Parathyroid adenoma (tissue), 2 donors: ENCODE results near the gene FILIP1.

ENCODE experiments used
- H2AFZ ChIP-seq: fragments of 300-600 bp; sonication (generic); one replicate; pipeline ENCODE4 v1.7.0; 2017; ENCODE audit warnings: antibody characterized with exemption, mild to moderate bottlenecking
- H3K27ac ChIP-seq: fragments of 300-600 bp; sonication (generic); one replicate; pipeline ENCODE4 v1.7.0; 2017
- H3K27me3 ChIP-seq: fragments of 300-600 bp; sonication (generic); one replicate; pipeline ENCODE4 v1.7.0; 2017; ENCODE audit warnings: low read length; ENCODE audit not compliant: control insufficient read depth, insufficient read depth
- H3K36me3 ChIP-seq: fragments of 300-600 bp; sonication (generic); one replicate; pipeline ENCODE4 v1.7.0; 2017; ENCODE audit warnings: low read length; ENCODE audit not compliant: control insufficient read depth, insufficient read depth
- H3K4me1 ChIP-seq: fragments of 300-600 bp; sonication (generic); one replicate; pipeline ENCODE4 v1.7.0; 2017; ENCODE audit warnings: control low read depth
- H3K4me2 ChIP-seq: fragments of 300-600 bp; sonication (generic); one replicate; pipeline ENCODE4 v1.7.0; 2017; ENCODE audit warnings: low read length
- H3K4me3 ChIP-seq: fragments of 300-600 bp; sonication (generic); one replicate; pipeline ENCODE4 v1.7.0; 2017; ENCODE audit warnings: low read depth, low read length
- H3K79me2 ChIP-seq: fragments of 300-600 bp; sonication (generic); one replicate; pipeline ENCODE4 v1.7.0; 2017; ENCODE audit warnings: control low read depth
- H3K9ac ChIP-seq: fragments of 300-600 bp; sonication (generic); one replicate; pipeline ENCODE4 v1.7.0; 2017; ENCODE audit warnings: mild to moderate bottlenecking
- H3K9me3 ChIP-seq: fragments of 300-600 bp; sonication (generic); one replicate; pipeline ENCODE4 v1.7.0; 2017; ENCODE audit warnings: low read length; ENCODE audit not compliant: control insufficient read depth
- TF ChIP-seq, protein P1 (sequence below): fragments of 300-600 bp; sonication (generic); IDR thresholded peaks from one replicate; pipeline ENCODE4 v1.7.0; 2017; ENCODE audit warnings: antibody characterized with exemption, mild to moderate bottlenecking
- donor health status: primary hyperparathyroidism.

The FILIP1 gene

DNA sequence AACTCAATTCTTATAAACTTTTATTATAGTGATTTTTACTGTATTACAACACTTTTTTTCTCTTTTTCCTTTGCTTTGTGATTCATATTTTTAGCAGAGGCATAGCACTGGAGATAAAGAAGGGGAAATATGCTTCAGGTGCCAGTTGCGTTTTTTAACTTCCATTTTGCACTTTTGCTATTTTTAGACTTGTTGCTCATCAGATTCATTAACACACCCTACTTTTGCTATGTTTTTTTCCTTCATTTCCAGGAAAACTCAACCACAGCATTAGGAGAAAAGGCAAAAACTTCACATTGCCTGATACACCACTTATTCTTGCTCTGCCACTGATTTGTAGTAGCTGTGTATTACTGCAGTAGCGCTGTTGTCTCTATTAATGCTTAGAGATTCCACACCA, 201.0 kb downstream of the FILIP1 start:
- Histone ChIP-seq H3K4me1 (peaks cover 4% of the 10 kb centered on the region), H3K4me2 (no peak overlapping the region), H3K79me2 (no peaks in the 10 kb centered on the region), H3K27ac (no peak overlapping the region), H3K9ac (no peak overlapping the region), H2AFZ (no peak overlapping the region), H3K27me3 (no peaks in the 10 kb centered on the region), H3K4me3 (no peak overlapping the region), H3K36me3 (no peaks in the 10 kb centered on the region), H3K9me3 (no peaks in the 10 kb centered on the region)
- TF ChIP-seq, protein P1, sequence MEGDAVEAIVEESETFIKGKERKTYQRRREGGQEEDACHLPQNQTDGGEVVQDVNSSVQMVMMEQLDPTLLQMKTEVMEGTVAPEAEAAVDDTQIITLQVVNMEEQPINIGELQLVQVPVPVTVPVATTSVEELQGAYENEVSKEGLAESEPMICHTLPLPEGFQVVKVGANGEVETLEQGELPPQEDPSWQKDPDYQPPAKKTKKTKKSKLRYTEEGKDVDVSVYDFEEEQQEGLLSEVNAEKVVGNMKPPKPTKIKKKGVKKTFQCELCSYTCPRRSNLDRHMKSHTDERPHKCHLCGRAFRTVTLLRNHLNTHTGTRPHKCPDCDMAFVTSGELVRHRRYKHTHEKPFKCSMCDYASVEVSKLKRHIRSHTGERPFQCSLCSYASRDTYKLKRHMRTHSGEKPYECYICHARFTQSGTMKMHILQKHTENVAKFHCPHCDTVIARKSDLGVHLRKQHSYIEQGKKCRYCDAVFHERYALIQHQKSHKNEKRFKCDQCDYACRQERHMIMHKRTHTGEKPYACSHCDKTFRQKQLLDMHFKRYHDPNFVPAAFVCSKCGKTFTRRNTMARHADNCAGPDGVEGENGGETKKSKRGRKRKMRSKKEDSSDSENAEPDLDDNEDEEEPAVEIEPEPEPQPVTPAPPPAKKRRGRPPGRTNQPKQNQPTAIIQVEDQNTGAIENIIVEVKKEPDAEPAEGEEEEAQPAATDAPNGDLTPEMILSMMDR = no peak

DNA sequence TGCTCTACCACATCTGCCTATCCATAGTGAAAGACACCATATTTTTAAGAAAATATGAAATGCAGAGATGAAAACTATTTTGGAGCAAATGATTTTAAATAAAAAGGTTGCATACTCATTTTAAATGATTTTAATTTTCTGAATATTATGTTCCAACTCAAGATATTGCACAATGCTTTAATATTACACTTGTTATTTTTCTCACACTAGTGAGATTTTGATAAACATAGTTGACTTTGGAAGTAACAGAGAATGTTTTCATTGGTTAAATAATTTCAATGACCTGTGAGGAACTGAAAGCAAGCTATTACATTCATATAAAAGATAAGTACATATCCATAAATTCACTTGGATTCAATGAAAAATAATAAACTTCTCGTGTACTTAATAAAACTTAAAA, 201.9 kb downstream of the FILIP1 start:
- H3K27me3 ChIP-seq = no peaks in the 10 kb centered on the region
- no peak overlapping the region for H3K4me2 ChIP-seq
- no peaks in the 10 kb centered on the region for H3K9me3 ChIP-seq
- H2AFZ ChIP-seq = no peak overlapping the region
- H3K4me3 ChIP-seq = no peak overlapping the region
- H3K79me2 ChIP-seq = no peaks in the 10 kb centered on the region
- no peaks in the 10 kb centered on the region for H3K36me3 ChIP-seq
- peaks cover 4% of the 10 kb centered on the region for H3K4me1 ChIP-seq
- H3K27ac ChIP-seq = no peak overlapping the region
- no peak overlapping the region for H3K9ac ChIP-seq
- TF ChIP-seq, protein P1 = no peak

DNA sequence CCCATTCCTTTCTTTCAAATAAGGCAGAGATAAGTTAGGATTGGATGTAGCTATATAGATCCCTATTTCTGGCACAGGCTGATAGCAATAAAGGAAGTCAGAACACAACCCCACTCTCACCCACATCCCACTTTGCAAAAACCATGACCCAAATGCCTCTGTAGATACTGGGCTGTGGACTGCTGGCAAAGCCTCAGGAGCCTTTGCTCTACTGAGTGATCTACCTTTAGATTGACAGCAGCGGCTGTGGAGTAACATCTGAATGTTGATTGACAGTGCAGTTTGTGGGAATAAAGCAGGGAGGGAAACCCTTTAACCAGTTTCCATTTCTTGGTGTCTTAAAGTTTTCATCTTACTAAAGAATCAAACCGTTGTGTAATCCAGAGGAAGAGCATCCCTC, 202.3 kb downstream of the FILIP1 start:
- no peak overlapping the region for H3K4me3 ChIP-seq
- no peak overlapping the region for H3K9ac ChIP-seq
- H3K4me2 ChIP-seq = no peak overlapping the region
- no peak overlapping the region for H2AFZ ChIP-seq
- H3K27ac ChIP-seq = no peak overlapping the region
- H3K79me2 ChIP-seq = no peaks in the 10 kb centered on the region
- H3K4me1 ChIP-seq = peaks cover 4% of the 10 kb centered on the region
- H3K27me3 ChIP-seq = no peaks in the 10 kb centered on the region
- H3K9me3 ChIP-seq = no peaks in the 10 kb centered on the region
- TF ChIP-seq, protein P1 = no peak
- no peaks in the 10 kb centered on the region for H3K36me3 ChIP-seq

DNA sequence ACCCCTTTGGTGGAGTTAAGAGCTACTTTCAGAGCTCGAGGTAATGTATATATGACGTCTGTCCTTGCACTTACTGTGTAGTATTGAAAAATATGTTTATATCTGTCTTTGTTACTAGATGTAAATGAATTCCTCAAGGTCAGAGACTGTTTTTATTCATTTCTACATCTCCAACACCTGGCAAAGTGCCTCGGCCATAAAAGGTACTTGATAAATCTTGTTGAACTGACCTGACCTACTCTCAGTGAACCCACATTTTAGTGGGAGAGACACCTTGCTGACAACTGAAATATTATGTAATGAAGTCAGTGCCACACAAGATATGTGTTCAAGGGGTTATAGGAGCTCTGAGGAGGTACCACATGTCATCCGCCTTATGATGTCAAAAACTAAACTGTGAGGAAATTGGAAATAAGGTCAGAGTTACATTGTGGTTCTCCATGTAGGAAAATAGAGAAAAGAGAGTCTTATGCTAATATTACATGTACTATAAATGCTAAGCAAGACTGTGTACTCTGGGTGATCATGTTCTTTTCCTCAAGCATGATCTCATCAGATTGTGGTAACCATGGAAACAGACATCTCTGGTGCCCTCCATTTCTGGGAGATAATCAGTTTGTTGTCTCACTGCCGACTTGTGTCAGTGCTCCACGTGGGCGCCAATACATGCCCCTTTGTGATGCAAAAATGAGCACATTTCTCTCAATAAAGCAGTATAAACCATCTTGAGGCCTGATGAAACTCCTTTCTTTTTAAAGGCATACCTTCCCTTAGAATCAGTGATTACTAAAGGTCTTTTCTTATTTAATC, 203.3 kb downstream of the FILIP1 start:
- H3K9me3 ChIP-seq = no peaks in the 10 kb centered on the region
- peaks cover 4% of the 10 kb centered on the region for H3K4me1 ChIP-seq
- no peak overlapping the region for H3K4me2 ChIP-seq
- no peaks in the 10 kb centered on the region for H3K79me2 ChIP-seq
- H3K9ac ChIP-seq = no peak overlapping the region
- TF ChIP-seq, protein P1 = no peak
- H3K27ac ChIP-seq = peak overlapping the region; percentile 8
- no peak overlapping the region for H2AFZ ChIP-seq
- H3K36me3 ChIP-seq = no peaks in the 10 kb centered on the region
- no peak overlapping the region for H3K4me3 ChIP-seq
- no peaks in the 10 kb centered on the region for H3K27me3 ChIP-seq

GRCh38 chr6:75288023-75288422, 205.6 kb downstream of the FILIP1 start:
- H2AFZ ChIP-seq = no peak overlapping the region
- H3K9ac ChIP-seq = no peak overlapping the region
- TF ChIP-seq, protein P1 = no peak
- no peaks in the 10 kb centered on the region for H3K36me3 ChIP-seq
- no peak overlapping the region for H3K27ac ChIP-seq
- no peak overlapping the region for H3K4me2 ChIP-seq
- no peaks in the 10 kb centered on the region for H3K27me3 ChIP-seq
- H3K4me3 ChIP-seq = no peak overlapping the region
- no peaks in the 10 kb centered on the region for H3K9me3 ChIP-seq
- peaks cover 15% of the 10 kb centered on the region for H3K79me2 ChIP-seq
- peaks cover 4% of the 10 kb centered on the region for H3K4me1 ChIP-seq
